Spleen (tissue), 7 donors: Measurements from ENCODE around the gene SPATA7.

Source experiments
- POLR2A ChIP-seq, 3 donors: fragments of 450-650 bp; IDR thresholded peaks; one replicate each; pipeline ENCODE4 v1.5.1; 2017; ENCODE audit warnings: antibody characterized with exemption in 3 of 3, mild to moderate bottlenecking in 1 of 3
- POLR2AphosphoS5 ChIP-seq, 3 donors: sonication (generic); formaldehyde crosslinking; IDR thresholded peaks; one replicate each; pipeline ENCODE4 v1.5.1; 2017; ENCODE audit warnings: antibody characterized with exemption in 3 of 3
- TF ChIP-seq, protein P1 (sequence below), 11 experiments: fragments of 200-600 bp in 7 of 11; fragments of 450-650 bp in 4 of 11; sonication (generic) in 4 of 11; IDR thresholded peaks in 8 of 11; conservative IDR thresholded peaks in 3 of 11; 1 replicate in 7 of 11; 2 replicates in 4 of 11; pipeline versions ENCODE4 v1.4.0 to v1.8.0; 2016 to 2021; ENCODE audit warnings: antibody characterized with exemption in 11 of 11, inconsistent platforms in 4 of 11, mild to moderate bottlenecking in 1 of 11
- donor health status: DM: no; HTN: no; CAD: no; lungs with moderate emphysema.
- donor health status: DM: no; HTN: no; CAD: no.
- donor health status: DM: no; HTN: no; CAD: no.

DNA sequence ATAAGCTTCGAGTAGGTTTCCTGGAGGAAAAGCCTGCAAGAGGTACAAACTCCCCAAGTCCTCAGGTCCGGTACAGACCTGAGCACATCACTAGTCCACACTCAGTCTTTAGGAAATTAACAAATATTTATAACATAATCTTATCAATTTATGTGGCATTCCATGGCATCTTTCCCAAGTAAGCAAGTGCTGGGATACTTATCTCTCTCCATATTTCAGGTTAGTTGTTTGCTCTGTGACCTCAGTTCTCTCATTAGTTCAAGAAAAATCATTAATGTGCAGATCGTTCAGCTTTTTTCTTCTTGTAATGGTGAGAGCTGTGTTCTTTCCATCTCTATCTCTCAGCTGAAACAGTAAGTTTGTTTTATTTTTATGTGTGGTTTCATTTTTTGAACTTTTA lies 34.7 kb downstream of the SPATA7 start:
- TF ChIP-seq POLR2A (IDR thresholded peaks at IDR 0.05) (no peak), POLR2AphosphoS5 (IDR thresholded peaks at IDR 0.05) (no peak)
- TF ChIP-seq, protein P1, sequence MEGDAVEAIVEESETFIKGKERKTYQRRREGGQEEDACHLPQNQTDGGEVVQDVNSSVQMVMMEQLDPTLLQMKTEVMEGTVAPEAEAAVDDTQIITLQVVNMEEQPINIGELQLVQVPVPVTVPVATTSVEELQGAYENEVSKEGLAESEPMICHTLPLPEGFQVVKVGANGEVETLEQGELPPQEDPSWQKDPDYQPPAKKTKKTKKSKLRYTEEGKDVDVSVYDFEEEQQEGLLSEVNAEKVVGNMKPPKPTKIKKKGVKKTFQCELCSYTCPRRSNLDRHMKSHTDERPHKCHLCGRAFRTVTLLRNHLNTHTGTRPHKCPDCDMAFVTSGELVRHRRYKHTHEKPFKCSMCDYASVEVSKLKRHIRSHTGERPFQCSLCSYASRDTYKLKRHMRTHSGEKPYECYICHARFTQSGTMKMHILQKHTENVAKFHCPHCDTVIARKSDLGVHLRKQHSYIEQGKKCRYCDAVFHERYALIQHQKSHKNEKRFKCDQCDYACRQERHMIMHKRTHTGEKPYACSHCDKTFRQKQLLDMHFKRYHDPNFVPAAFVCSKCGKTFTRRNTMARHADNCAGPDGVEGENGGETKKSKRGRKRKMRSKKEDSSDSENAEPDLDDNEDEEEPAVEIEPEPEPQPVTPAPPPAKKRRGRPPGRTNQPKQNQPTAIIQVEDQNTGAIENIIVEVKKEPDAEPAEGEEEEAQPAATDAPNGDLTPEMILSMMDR (IDR thresholded peaks at IDR 0.05 in 8 of 11, conservative IDR thresholded peaks at IDR 0.05 in 3 of 11): no peak
